Measurements from ENCODE around the gene ATXN1.

Gene ATXN1

DNA sequence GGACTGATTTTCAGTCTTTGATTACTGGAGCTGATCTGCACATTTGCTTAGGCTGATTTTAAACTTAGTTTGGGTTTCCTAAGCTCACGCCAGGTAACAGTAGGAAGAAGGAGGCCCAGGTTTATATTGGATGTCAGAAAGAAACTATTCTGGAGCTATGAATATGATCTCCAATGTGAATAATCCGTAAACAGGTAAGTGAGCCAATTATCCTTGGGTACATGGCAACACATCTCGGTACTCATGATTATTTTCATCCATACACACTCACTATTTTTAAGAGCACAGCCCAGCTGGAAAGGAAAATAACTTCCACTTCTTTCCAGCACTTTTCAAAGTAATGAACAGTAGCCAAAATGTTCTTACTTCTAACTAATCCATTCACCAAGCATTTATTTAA is 7.0 kb downstream of the ATXN1 start (continued):
- TF ChIP-seq, protein P1, sequence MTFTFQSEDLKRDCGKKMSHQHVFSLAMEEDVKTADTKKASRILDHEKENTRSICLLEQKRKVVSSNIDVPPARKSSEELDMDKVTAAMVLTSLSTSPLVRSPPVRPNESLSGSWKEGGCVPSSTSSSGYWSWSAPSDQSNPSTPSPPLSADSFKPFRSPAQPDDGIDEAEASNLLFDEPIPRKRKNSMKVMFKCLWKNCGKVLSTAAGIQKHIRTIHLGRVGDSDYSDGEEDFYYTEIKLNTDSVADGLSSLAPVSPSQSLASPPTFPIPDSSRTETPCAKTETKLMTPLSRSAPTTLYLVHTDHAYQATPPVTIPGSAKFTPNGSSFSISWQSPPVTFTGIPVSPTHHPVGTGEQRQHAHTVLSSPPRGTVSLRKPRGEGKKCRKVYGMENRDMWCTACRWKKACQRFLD (tag by site-specific recombination; IDR thresholded peaks at IDR 0.05): no peak
- TF ChIP-seq ZNF214 (tag by site-specific recombination; IDR thresholded peaks at IDR 0.05; ENCODE audit: borderline replicate concordance) (no peak), TCF7L2 (IDR thresholded peaks at IDR 0.05; ENCODE audit: borderline replicate concordance, low read depth, low read length) (no peak)

DNA sequence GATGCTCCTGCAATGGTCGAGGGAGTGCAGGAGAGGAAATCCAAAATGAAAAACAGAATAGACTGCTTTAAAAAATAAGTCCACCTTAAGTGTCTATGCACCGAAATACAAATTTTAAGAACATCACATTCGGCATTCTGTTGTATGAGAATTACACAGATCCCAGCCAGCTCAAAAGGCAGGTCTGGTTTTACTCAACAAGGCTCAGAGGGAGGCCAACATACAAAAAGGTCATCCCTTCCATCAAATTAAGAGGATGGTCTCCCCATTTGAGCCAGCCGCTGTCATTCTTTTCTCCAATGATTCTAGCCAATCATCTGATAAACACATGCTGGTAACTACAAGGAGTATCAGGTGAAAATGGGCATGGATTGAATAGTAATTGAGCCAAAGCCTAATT is 7.9 kb downstream of the ATXN1 start:
- Histone ChIP-seq H3K4me1 (ENCODE audit: control insufficient read depth, insufficient read depth, low read length) (peaks cover 64% of the 10 kb centered on the region), H3K4me3 (ENCODE audit: low read depth, low read length) (no peak overlapping the region), H3K9me3 (ENCODE audit: control insufficient read depth, insufficient read depth, low read depth, low read length) (no peaks in the 10 kb centered on the region), H3K27ac (ENCODE audit: extremely low read depth, low read depth, low read length) (peak overlapping the region; percentile 55; the same call in 1 of the 2 replicates), H3K36me3 (ENCODE audit: control insufficient read depth in 2 of 2, insufficient read depth in 1 of 2, low read length in 2 of 2) (peaks cover 0 to 6% of the 10 kb centered on the region in 2 experiments; a peak in 2 of 3 replicates)
- TF ChIP-seq ZNF473 (tag by site-specific recombination; IDR thresholded peaks at IDR 0.05): no peak
- TF ChIP-seq ZBTB20 (tag by site-specific recombination; IDR thresholded peaks at IDR 0.05): no peak; the same call in 1 of the 2 replicates
- no peak for TF ChIP-seq ZNF214 (tag by site-specific recombination; IDR thresholded peaks at IDR 0.05; ENCODE audit: borderline replicate concordance)
- TF ChIP-seq, protein P2, sequence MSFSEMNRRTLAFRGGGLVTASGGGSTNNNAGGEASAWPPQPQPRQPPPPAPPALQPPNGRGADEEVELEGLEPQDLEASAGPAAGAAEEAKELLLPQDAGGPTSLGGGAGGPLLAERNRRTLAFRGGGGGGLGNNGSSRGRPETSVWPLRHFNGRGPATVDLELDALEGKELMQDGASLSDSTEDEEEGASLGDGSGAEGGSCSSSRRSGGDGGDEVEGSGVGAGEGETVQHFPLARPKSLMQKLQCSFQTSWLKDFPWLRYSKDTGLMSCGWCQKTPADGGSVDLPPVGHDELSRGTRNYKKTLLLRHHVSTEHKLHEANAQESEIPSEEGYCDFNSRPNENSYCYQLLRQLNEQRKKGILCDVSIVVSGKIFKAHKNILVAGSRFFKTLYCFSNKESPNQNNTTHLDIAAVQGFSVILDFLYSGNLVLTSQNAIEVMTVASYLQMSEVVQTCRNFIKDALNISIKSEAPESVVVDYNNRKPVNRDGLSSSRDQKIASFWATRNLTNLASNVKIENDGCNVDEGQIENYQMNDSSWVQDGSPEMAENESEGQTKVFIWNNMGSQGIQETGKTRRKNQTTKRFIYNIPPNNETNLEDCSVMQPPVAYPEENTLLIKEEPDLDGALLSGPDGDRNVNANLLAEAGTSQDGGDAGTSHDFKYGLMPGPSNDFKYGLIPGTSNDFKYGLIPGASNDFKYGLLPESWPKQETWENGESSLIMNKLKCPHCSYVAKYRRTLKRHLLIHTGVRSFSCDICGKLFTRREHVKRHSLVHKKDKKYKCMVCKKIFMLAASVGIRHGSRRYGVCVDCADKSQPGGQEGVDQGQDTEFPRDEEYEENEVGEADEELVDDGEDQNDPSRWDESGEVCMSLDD (tag by site-specific recombination; IDR thresholded peaks at IDR 0.05): no peak
- TF ChIP-seq ZNF658 (tag by site-specific recombination; IDR thresholded peaks at IDR 0.05): no peak
- no peak for TF ChIP-seq KLF1 (tag by site-specific recombination; IDR thresholded peaks at IDR 0.05)
- TF ChIP-seq KLF8 (tag by site-specific recombination; IDR thresholded peaks at IDR 0.05): no peak
- TF ChIP-seq ZNF677 (tag by site-specific recombination; IDR thresholded peaks at IDR 0.05): no peak
- no peak for TF ChIP-seq ZNF416 (tag by site-specific recombination; IDR thresholded peaks at IDR 0.05)
- no peak for TF ChIP-seq ZNF670 (tag by site-specific recombination; IDR thresholded peaks at IDR 0.05; ENCODE audit: low read depth)
- no peak for TF ChIP-seq ZNF132 (tag by site-specific recombination; IDR thresholded peaks at IDR 0.05; ENCODE audit: borderline replicate concordance)
- TF ChIP-seq, protein P3, sequence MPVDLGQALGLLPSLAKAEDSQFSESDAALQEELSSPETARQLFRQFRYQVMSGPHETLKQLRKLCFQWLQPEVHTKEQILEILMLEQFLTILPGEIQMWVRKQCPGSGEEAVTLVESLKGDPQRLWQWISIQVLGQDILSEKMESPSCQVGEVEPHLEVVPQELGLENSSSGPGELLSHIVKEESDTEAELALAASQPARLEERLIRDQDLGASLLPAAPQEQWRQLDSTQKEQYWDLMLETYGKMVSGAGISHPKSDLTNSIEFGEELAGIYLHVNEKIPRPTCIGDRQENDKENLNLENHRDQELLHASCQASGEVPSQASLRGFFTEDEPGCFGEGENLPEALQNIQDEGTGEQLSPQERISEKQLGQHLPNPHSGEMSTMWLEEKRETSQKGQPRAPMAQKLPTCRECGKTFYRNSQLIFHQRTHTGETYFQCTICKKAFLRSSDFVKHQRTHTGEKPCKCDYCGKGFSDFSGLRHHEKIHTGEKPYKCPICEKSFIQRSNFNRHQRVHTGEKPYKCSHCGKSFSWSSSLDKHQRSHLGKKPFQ (tag by site-specific recombination; IDR thresholded peaks at IDR 0.05): no peak
- TF ChIP-seq ZNF184 (tag by site-specific recombination; IDR thresholded peaks at IDR 0.05): no peak
- TF ChIP-seq ZBTB17 (tag by site-specific recombination; IDR thresholded peaks at IDR 0.05): no peak; the same call in 1 of the 2 replicates
- TF ChIP-seq ZNF121 (tag by site-specific recombination; IDR thresholded peaks at IDR 0.05): no peak
- TF ChIP-seq ZNF23 (tag by site-specific recombination; IDR thresholded peaks at IDR 0.05; ENCODE audit: borderline replicate concordance): no peak
- CTCF ChIA-PET: interaction anchor here (0.6 to 2.4 kb wide), 4 partner anchors 10 to 32 kb away, joined by 3 to 14 read pairs (median 3); no protein-coding TSS in a partner anchor
- POLR2A ChIA-PET: no interaction called here
